Breast epithelium (tissue), 3 donors: Measurements from ENCODE around the gene FNDC5.

ENCODE experiments used
- POLR2A ChIP-seq: fragments of 450-650 bp; IDR thresholded peaks from one replicate; pipeline ENCODE4 v1.6.1; 2016; ENCODE audit warnings: antibody characterized with exemption, mild to moderate bottlenecking, moderate library complexity
- POLR2AphosphoS5 ChIP-seq, 3 donors: sonication (generic); formaldehyde crosslinking; IDR thresholded peaks; one replicate each; pipeline ENCODE4 v1.6.1; 2017; ENCODE audit warnings: antibody characterized with exemption in 3 of 3
- TF ChIP-seq, protein P1 (sequence below), 3 donors: fragments of 450-650 bp; IDR thresholded peaks; one replicate each; pipeline ENCODE4 v1.5.1; 2016 to 2017; ENCODE audit warnings: antibody characterized with exemption in 3 of 3, mild to moderate bottlenecking in 3 of 3, moderate library complexity in 3 of 3

- no peak for TF ChIP-seq POLR2A
- TF ChIP-seq, protein P1, sequence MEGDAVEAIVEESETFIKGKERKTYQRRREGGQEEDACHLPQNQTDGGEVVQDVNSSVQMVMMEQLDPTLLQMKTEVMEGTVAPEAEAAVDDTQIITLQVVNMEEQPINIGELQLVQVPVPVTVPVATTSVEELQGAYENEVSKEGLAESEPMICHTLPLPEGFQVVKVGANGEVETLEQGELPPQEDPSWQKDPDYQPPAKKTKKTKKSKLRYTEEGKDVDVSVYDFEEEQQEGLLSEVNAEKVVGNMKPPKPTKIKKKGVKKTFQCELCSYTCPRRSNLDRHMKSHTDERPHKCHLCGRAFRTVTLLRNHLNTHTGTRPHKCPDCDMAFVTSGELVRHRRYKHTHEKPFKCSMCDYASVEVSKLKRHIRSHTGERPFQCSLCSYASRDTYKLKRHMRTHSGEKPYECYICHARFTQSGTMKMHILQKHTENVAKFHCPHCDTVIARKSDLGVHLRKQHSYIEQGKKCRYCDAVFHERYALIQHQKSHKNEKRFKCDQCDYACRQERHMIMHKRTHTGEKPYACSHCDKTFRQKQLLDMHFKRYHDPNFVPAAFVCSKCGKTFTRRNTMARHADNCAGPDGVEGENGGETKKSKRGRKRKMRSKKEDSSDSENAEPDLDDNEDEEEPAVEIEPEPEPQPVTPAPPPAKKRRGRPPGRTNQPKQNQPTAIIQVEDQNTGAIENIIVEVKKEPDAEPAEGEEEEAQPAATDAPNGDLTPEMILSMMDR (IDR thresholded peaks at IDR 0.05): no peak
- TF ChIP-seq POLR2AphosphoS5 (IDR thresholded peaks at IDR 0.05): no peak
Measured at GRCh38 chr1:32816676-32817158, 54.0 kb downstream of the FNDC5 start.
